Endothelial cell of umbilical vein (primary cell): ENCODE results near the gene HOXA1. TPM values are rescaled to one million over a fixed set of nuclear protein-coding genes. Genes with fewer than 3 reads are reported as not detected.

Experiments used
- BruUV-seq: library from RNA; stranded (reverse); fragments of 400-500 nt; replicated peaks from 2 replicates; lab custom pipeline; 2021; lab: Mats Ljungman, UMichigan
- CTCF ChIA-PET: fragments of 300-600, 350-600 bp; sonication (Branson Sonifier 250); formaldehyde crosslinking; loops from one replicate; lab custom pipeline; 2021; ENCODE audit warnings: antibody characterized with exemption, inconsistent platforms; lab: Charles Lee
- POLR2A ChIA-PET: fragments of 300-600, 350-600 bp; sonication (Branson Sonifier 250); formaldehyde crosslinking; loops from one replicate; lab custom pipeline; 2021; ENCODE audit warnings: antibody characterized with exemption, inconsistent platforms; lab: Charles Lee
- DNase-seq: peaks from one replicate; pipeline ENCODE4 v3.0.0-alpha.2; 2011; ENCODE audit warnings: low read depth, low spot score
- FAIRE-seq: peaks from 2 replicates; lab custom pipeline; 2011; peaks lifted over from hg19 to GRCh38; lab: Jason Lieb, UNC
- H2AFZ ChIP-seq: 2 replicates; pipeline ENCODE4 v1.6.0; 2012; ENCODE audit warnings: low read depth, low read length, control low read depth, inconsistent platforms
- H3K27ac ChIP-seq: 2 replicates; pipeline ENCODE4 v1.5.1; 2011; ENCODE audit warnings: low read depth, mild to moderate bottlenecking, control low read depth, low read length, moderate library complexity; ENCODE audit not compliant: insufficient read depth
- H3K27me3 ChIP-seq, 2 experiments: 2 replicates each; pipeline versions ENCODE4 v1.6.0 to v1.6.1; 2011; ENCODE audit warnings: low read length in 2 of 2, mixed read lengths in 1 of 2; ENCODE audit not compliant: control insufficient read depth in 2 of 2, insufficient read depth in 2 of 2
- H3K36me3 ChIP-seq, 2 experiments: 2 replicates in 1 of 2; 3 replicates in 1 of 2; pipeline ENCODE4 v1.5.1; 2011; ENCODE audit warnings: low read length in 2 of 2, mild to moderate bottlenecking in 1 of 2, moderate library complexity in 1 of 2; ENCODE audit not compliant: control insufficient read depth in 2 of 2, insufficient read depth in 2 of 2; ENCODE audit errors: extremely low read depth in 1 of 2
- H3K4me1 ChIP-seq: 3 replicates; pipeline ENCODE4 v1.5.1; 2011; ENCODE audit warnings: mild to moderate bottlenecking, low read length; ENCODE audit not compliant: control insufficient read depth, insufficient read depth; ENCODE audit errors: extremely low read depth
- H3K4me2 ChIP-seq: 2 replicates; pipeline ENCODE4 v1.6.1; 2011; ENCODE audit warnings: low read length, control low read depth, mixed read lengths; ENCODE audit not compliant: insufficient read depth
- H3K4me3 ChIP-seq, 3 experiments: fragments of 200-600 bp in 1 of 3; sonication (generic), shearing (Covaris generic) in 1 of 3; replicated peaks in 1 of 3; 2 replicates each; pipeline ENCODE4 v1.5.1; 2011 to 2016; ENCODE audit warnings: control low read depth in 3 of 3, low read length in 3 of 3, mild to moderate bottlenecking in 2 of 3, inconsistent platforms in 1 of 3, low read depth in 1 of 3, moderate library complexity in 1 of 3; ENCODE audit not compliant: insufficient read depth in 1 of 3
- H3K79me2 ChIP-seq: 2 replicates; pipeline ENCODE4 v1.6.0; 2012; ENCODE audit warnings: low read length, inconsistent platforms; ENCODE audit not compliant: control insufficient read depth, insufficient read depth
- H3K9ac ChIP-seq: replicated peaks from 2 replicates; pipeline ENCODE3; 2011; ENCODE audit warnings: low read length, control low read depth; ENCODE audit not compliant: insufficient read depth; ENCODE audit errors: extremely low read depth
- H3K9me1 ChIP-seq: replicated peaks from 3 replicates; pipeline ENCODE4 v1.6.0; 2011; ENCODE audit warnings: mild to moderate bottlenecking, low read length; ENCODE audit not compliant: control insufficient read depth, insufficient read depth; ENCODE audit errors: extremely low read depth
- H3K9me3 ChIP-seq: replicated peaks from 2 replicates; pipeline ENCODE4 v1.5.1; 2012; ENCODE audit warnings: low read length, inconsistent platforms; ENCODE audit not compliant: control insufficient read depth, insufficient read depth
- H4K20me1 ChIP-seq: replicated peaks from 2 replicates; pipeline ENCODE3; 2011; ENCODE audit warnings: mild to moderate bottlenecking, low read length; ENCODE audit not compliant: control insufficient read depth, insufficient read depth; ENCODE audit errors: extremely low read depth
- FOS ChIP-seq: IDR thresholded peaks from 2 replicates; pipeline ENCODE4 v1.6.1; 2011; ENCODE audit warnings: mild to moderate bottlenecking, low read length, moderate library complexity, borderline replicate concordance; ENCODE audit not compliant: insufficient read depth
- MYC ChIP-seq: IDR thresholded peaks from one replicate; pipeline ENCODE4 v1.6.1; 2011; ENCODE audit warnings: mild to moderate bottlenecking, low read depth, low read length
- POLR2A ChIP-seq: IDR thresholded peaks from 2 replicates; pipeline ENCODE4 v1.6.1; 2012; ENCODE audit warnings: low read depth, mild to moderate bottlenecking, control low read depth, low read length
- POLR2AphosphoS5 ChIP-seq: IDR thresholded peaks from 2 replicates; pipeline ENCODE4 v1.6.1; 2012; ENCODE audit warnings: low read depth, mild to moderate bottlenecking, control low read depth, low read length, moderate library complexity; ENCODE audit not compliant: insufficient read depth
- dilution Hi-C: fragments of 300-500 bp; cut with MboI; formaldehyde crosslinking; loops from one replicate; pipeline ENCODE4 v1.15.0; 2019; ENCODE audit warnings: low sequenced_read_pairs; ENCODE audit not compliant: extremely low pct_ligation_motif_present
- intact Hi-C: fragments of 100-400 bp; cut with micrococcal nuclease; formaldehyde crosslinking; loops from one replicate; pipeline ENCODE4 v1.10.0; 2022
- polyA plus RNA-seq, 4 experiments: library from polyadenylated mRNA; depleted of rRNA in 3 of 4; stranded (reverse) in 3 of 4; unstranded in 1 of 4; fragments of >200 nt; gene quantifications; 2 replicates each; pipeline versions ENCODE4 v1.2.1 to v1.2.3, GENCODE V29; 2011 to 2012; ENCODE audit warnings: missing spikeins in 1 of 4
- total RNA-seq: library from RNA; stranded (reverse); gene quantifications from 2 replicates; pipeline ENCODE4 v1.2.3, GENCODE V29; 2021

HOXA1 gene
- total and polyA plus RNA-seq, 2 donors (not counting 3 experiments of a cell fraction or from before 2014, with no cell fraction given) = 1.2 to 2.4 TPM

GRCh38 chr7:27117887-27118491, 22.2 kb upstream of the HOXA1 start:
- FAIRE-seq (peak; percentile 99), DNase-seq (peak; percentile 94)
- intact Hi-C loops (loop anchor here (1.0 to 10.0 kb wide), 5 partner anchors 12 to 963 kb away; partner anchors contain the start of genes HOXA4, NFE2L3 and SKAP2), dilution Hi-C loops (no loop called here)
- Histone ChIP-seq H3K9me1 (no peaks in the 10 kb centered on the region), H3K4me1 (peaks cover 76% of the 10 kb centered on the region), H3K4me2 (peak overlapping the region; percentile 97), H2AFZ (no peak overlapping the region), H3K79me2 (peaks cover 90% of the 10 kb centered on the region), H3K27me3 (no peaks in the 10 kb centered on the region), H3K36me3 (no peaks in the 10 kb centered on the region), H3K4me3 (peak overlapping the region; percentile 7 to 91 (median 50)), H3K9ac (peak overlapping the region; percentile 97), H3K27ac (peak overlapping the region; percentile 96), H4K20me1 (no peaks in the 10 kb centered on the region), H3K9me3 (no peaks in the 10 kb centered on the region)
- ChIA-PET CTCF (interaction anchor here (1.1 to 9.1 kb wide), 5 partner anchors 11 to 435 kb away, joined by 3 to 70 read pairs (median 9); partner anchors contain the start of genes HOXA1 and HOXA5), POLR2A (interaction anchor here (0.7 to 1.9 kb wide), 9 partner anchors 9 to 745 kb away, joined by 3 to 5 read pairs (median 3); partner anchors contain the start of gene HOXA5)
- TF ChIP-seq POLR2A (peak; percentile 80), FOS (no peak), MYC (peak; percentile 22), POLR2AphosphoS5 (peak; percentile 70)
- BruUV-seq = no TSS peak
